ENCODE results near the gene OR4A15. TPM values are rescaled to one million over a fixed set of nuclear protein-coding genes. Genes with fewer than 3 reads are reported as not detected.

Gene OR4A15
- not detected for total RNA-seq
- long read RNA-seq: 0 reads

- no peak for DNase-seq (ENCODE audit: low spot score)
These were observed at the start of gene OR4A15 for GRCh38 chr11:55367674-55368073. OR4A15 (plus strand) TSS chr11:55367974; CDS start chr11:55367974, 0 bp downstream.

DNA sequence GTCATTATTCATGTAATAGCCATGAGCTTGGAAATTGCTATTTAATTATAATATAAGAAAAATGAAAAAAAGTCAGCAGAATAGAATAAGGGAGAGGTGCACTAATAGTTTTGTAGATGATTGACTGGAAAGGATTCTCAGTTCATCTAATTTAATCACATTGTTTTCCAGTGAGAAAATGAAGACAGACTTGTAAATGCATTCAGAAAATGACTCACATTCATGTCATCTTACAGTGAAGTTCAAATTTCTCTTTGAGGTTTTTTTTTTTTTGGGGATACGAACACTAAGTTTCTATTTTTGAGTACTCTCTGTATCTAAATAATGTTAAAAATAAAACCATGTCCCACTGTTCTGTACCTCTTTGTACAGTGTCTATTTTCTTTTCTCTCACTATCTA, 43.3 kb upstream of the OR4A15 start:
- no peak for DNase-seq (ENCODE audit: low spot score)

DNA sequence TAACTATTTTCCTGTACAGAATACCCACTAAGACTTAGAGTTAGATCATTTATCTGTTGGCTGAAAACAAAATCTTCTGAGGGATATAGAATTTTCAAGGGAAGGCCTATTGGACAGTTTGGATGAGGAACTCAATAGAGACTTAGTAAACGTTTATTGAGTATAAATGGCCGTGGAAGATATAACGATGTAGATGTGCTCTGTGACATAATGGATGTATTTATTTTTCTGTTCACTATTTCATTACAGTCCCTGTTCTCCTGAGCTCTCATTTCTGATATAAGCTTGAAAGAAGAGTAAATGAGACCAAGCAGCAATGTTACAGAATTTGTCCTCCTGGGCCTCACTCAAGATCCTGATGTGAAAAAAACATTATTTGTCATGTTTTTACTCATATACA, 24.9 kb upstream of the OR4A15 start, which contains the start of gene OR4A16:
Gene OR4A16 (plus strand): TSS at position 301 of the 400 bp plus-strand sequence. CDS start 0 bp downstream, at position 301.
- DNase-seq (ENCODE audit: low spot score): no peak

- DNase-seq (ENCODE audit: low spot score): no peak
These were observed 22.5 kb upstream of the OR4A15 start for GRCh38 chr11:55345306-55345705.

DNA sequence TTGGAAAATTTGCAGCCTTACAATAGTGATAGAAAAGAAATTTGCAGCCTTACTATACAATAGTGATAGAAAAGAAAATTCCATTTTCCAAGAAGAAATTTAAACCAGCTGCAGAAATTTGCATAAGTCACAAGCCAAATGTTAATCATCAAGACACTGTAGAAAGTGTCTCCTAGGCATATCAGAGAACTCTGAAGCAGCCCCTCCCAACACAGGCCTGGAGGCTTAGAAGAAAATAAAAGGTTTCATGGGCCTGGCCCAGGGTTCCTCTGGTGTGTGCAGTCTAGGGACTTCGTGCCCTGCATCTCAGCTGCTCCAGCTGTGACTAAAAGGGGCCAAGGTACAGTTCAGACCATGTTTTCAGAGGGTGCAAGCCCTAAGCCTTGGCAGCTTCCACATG, 18.7 kb upstream of the OR4A15 start:
- no peak for DNase-seq (ENCODE audit: low spot score)

DNA sequence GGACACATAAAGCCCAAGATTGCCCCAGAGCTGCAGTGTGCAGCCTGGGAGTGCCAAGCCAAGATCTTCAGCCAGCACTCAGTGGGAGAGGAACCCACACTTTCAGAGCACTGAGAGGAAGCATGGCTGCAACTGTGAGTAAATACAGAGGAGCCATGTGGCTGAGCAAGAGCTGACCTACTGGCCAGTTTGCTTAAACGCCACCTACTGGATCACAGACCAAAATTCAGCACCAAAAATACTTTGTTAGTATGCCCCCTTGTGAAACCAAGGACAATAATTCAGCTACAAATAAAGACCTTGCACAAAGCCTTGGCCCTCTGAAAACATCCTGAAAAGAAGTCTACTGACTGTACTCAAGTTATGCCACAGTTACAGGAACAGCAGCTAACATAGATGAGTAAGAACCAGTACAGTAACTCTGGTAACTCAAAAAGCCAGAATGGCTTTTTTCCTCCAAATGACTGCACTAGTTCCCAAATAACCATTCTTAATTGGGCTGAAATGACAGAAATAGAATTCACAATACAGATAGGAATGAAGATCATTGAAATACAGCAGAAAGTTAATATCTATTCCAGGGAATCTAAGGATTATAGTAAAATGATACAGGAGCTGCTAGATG, 10.1 kb upstream of the OR4A15 start:
- no peak for DNase-seq (ENCODE audit: low spot score)

DNA sequence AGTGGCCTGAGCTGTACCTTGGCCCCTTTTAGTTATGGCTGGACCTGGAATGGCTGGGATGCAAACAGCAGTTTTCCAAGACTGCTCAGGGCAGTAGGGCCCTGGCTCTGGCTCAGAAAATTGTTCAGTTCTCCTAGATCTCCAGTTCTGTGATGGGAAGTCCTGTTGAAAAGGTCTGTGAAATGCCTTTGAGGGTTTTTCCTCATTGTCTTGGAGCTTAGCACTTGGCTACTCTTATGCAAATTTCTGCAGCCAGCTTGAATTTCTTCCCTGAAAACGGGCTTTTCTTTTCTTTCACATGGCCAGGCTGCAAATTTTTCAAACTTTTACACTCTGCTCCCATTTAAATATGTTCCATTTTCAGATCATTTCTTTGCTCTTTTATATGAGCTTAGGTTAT, 33.2 kb downstream of the OR4A15 start:
- DNase-seq (ENCODE audit: low spot score): no peak

Other genes starting within 250 kb of the OR4A15 start
- gene TRIM48, start 105.8 kb upstream of the OR4A15 start, total RNA-seq: not detected
- gene OR4A16, start 24.8 kb upstream of the OR4A15 start, total RNA-seq: not detected
- not detected for gene OR4C15, start 186.5 kb downstream of the OR4A15 start, total RNA-seq
- gene OR4C16, start 204.2 kb downstream of the OR4A15 start, total RNA-seq: not detected
- gene OR4C11, start 239.7 kb downstream of the OR4A15 start, total RNA-seq: not detected